Neural cell (in vitro differentiated cells): Measurements from ENCODE around the gene RPL13A. TPM values are rescaled to one million over a fixed set of nuclear protein-coding genes. Genes with fewer than 3 reads are reported as not detected.

Experiments
- H2AFZ ChIP-seq: fragments of 200-600, 300-800 bp; sonication (generic), shearing (Covaris generic); 2 replicates; pipeline ENCODE4 v1.6.0; 2014; ENCODE audit warnings: low read depth, mild to moderate bottlenecking, antibody characterized with exemption, low read length, moderate library complexity
- H3F3A ChIP-seq: fragments of 200-600 bp; shearing (Covaris generic); 2 replicates; pipeline ENCODE4 v1.6.1; 2016; ENCODE audit warnings: mild to moderate bottlenecking, moderate library complexity, mixed read lengths, antibody characterized with exemption, low read length; ENCODE audit not compliant: insufficient read depth, poor library complexity, severe bottlenecking
- H3K27ac ChIP-seq: fragments of 200-600, 300-800 bp; sonication (generic), shearing (Covaris generic); 2 replicates; pipeline ENCODE4 v1.5.1; 2014; ENCODE audit warnings: mild to moderate bottlenecking, low read length, moderate library complexity
- H3K27me3 ChIP-seq: fragments of 300-800, 200-600 bp; sonication (generic), shearing (Covaris generic); 2 replicates; pipeline ENCODE4 v1.6.0; 2014; ENCODE audit warnings: mild to moderate bottlenecking, low read depth, low read length, moderate library complexity; ENCODE audit not compliant: insufficient read depth
- H3K36me3 ChIP-seq: fragments of 300-800, 200-600 bp; sonication (generic), shearing (Covaris generic); 2 replicates; pipeline ENCODE4 v1.5.1; 2014; ENCODE audit warnings: mild to moderate bottlenecking, antibody characterized with exemption, low read length, moderate library complexity; ENCODE audit not compliant: insufficient read depth
- H3K4me2 ChIP-seq: fragments of 300-800, 200-600 bp; sonication (generic), shearing (Covaris generic); 2 replicates; pipeline ENCODE4 v1.6.0; 2014; ENCODE audit warnings: mild to moderate bottlenecking, low read length
- H3K4me3 ChIP-seq: fragments of 300-800, 200-600 bp; sonication (generic), shearing (Covaris generic); 2 replicates; pipeline ENCODE4 v1.5.1; 2014; ENCODE audit warnings: mild to moderate bottlenecking, low read length, moderate library complexity
- H3K79me2 ChIP-seq: fragments of 200-600 bp; shearing (Covaris generic); replicated peaks from 2 replicates; pipeline ENCODE4 v1.6.0; 2014; ENCODE audit warnings: mild to moderate bottlenecking, low read length, moderate library complexity; ENCODE audit not compliant: insufficient read depth
- H3K9ac ChIP-seq: fragments of 300-800, 200-600 bp; sonication (generic), shearing (Covaris generic); 2 replicates; pipeline ENCODE4 v1.6.1; 2016; ENCODE audit warnings: mild to moderate bottlenecking, low read length, mixed read lengths
- H3K9me2 ChIP-seq: fragments of 200-600 bp; shearing (Covaris generic); 2 replicates; pipeline ENCODE4 v1.6.1; 2016; ENCODE audit warnings: mild to moderate bottlenecking, low read length, mixed read lengths; ENCODE audit not compliant: insufficient read depth
- H3K9me3 ChIP-seq: fragments of 200-600, 300-800 bp; sonication (generic), shearing (Covaris generic); 2 replicates; pipeline ENCODE4 v1.6.1; 2016; ENCODE audit warnings: mild to moderate bottlenecking, mixed run types, low read length, moderate library complexity, mixed read lengths
- H4K20me1 ChIP-seq: fragments of 200-600 bp; shearing (Covaris generic); 2 replicates; pipeline ENCODE4 v1.6.1; 2016; ENCODE audit warnings: mild to moderate bottlenecking, mixed run types; ENCODE audit not compliant: insufficient read depth
- CTCF ChIP-seq: fragments of 450-650 bp; IDR thresholded peaks from 2 replicates; pipeline ENCODE4 v1.5.1; 2014; ENCODE audit warnings: antibody characterized with exemption, mild to moderate bottlenecking, moderate library complexity; ENCODE audit not compliant: poor library complexity, severe bottlenecking
- EP300 ChIP-seq: fragments of 450-650 bp; conservative IDR thresholded peaks from 2 replicates; pipeline ENCODE4 v1.6.1; 2014; ENCODE audit warnings: antibody characterized with exemption, mild to moderate bottlenecking, moderate library complexity; ENCODE audit not compliant: poor library complexity, severe bottlenecking
- EZH2 ChIP-seq: fragments of 200-600, 300-800 bp; shearing (Covaris generic), sonication (generic); IDR thresholded peaks from 2 replicates; pipeline ENCODE4 v1.6.1; 2014; ENCODE audit warnings: antibody characterized with exemption, low read length, borderline replicate concordance, mild to moderate bottlenecking; ENCODE audit not compliant: insufficient read depth, poor library complexity, severe bottlenecking
- MXI1 ChIP-seq: fragments of 450-650 bp; conservative IDR thresholded peaks from 2 replicates; pipeline ENCODE4 v1.6.1; 2014; ENCODE audit warnings: antibody characterized with exemption, mild to moderate bottlenecking; ENCODE audit not compliant: poor library complexity, severe bottlenecking
- POLR2AphosphoS5 ChIP-seq: IDR thresholded peaks from 2 replicates; pipeline ENCODE4 v1.6.1; 2012
- RAD21 ChIP-seq: fragments of 450-650 bp; conservative IDR thresholded peaks from 2 replicates; pipeline ENCODE4 v1.6.1; 2014; ENCODE audit warnings: antibody characterized with exemption, mild to moderate bottlenecking, moderate library complexity
- REST ChIP-seq: IDR thresholded peaks from 2 replicates; pipeline ENCODE4 v1.6.1; 2012; ENCODE audit warnings: borderline replicate concordance
- SMC3 ChIP-seq: fragments of 450-650 bp; conservative IDR thresholded peaks from 2 replicates; pipeline ENCODE4 v1.6.1; 2014; ENCODE audit warnings: antibody characterized with exemption, mild to moderate bottlenecking, moderate library complexity; ENCODE audit not compliant: poor library complexity
- TAF1 ChIP-seq: IDR thresholded peaks from 2 replicates; pipeline ENCODE4 v1.6.1; 2012; ENCODE audit warnings: low read depth
- polyA plus RNA-seq: library from polyadenylated mRNA; depleted of rRNA; stranded (reverse); fragments of >200 nt; gene quantifications from 2 replicates; pipeline ENCODE4 v1.2.3, GENCODE V29; 2014

The RPL13A gene
- polyA plus RNA-seq, 1 donor from 2014 or later: 2,313 TPM

GRCh38 chr19:49538643-49539042 is 51.2 kb downstream of the RPL13A start:
- Histone ChIP-seq H3K9me3 (no peaks in the 10 kb centered on the region), H3F3A (no peaks in the 10 kb centered on the region), H3K4me2 (no peak overlapping the region), H2AFZ (no peak overlapping the region), H3K9ac (no peak overlapping the region), H3K27me3 (no peaks in the 10 kb centered on the region), H3K79me2 (no peaks in the 10 kb centered on the region), H4K20me1 (no peaks in the 10 kb centered on the region), H3K4me3 (no peak overlapping the region), H3K9me2 (no peaks in the 10 kb centered on the region), H3K36me3 (no peaks in the 10 kb centered on the region), H3K27ac (no peak overlapping the region)
- TF ChIP-seq POLR2AphosphoS5 (no peak), CTCF (no peak), TAF1 (no peak), EP300 (no peak), RAD21 (no peak), MXI1 (no peak), REST (no peak), SMC3 (no peak), EZH2 (no peak)

- Histone ChIP-seq H3K36me3 (no peaks in the 10 kb centered on the region), H3K4me3 (no peak overlapping the region), H3K9me3 (no peaks in the 10 kb centered on the region), H3K27ac (no peak overlapping the region), H2AFZ (no peak overlapping the region), H3K4me2 (no peak overlapping the region), H3K9me2 (no peaks in the 10 kb centered on the region), H4K20me1 (no peaks in the 10 kb centered on the region), H3K79me2 (no peaks in the 10 kb centered on the region), H3F3A (no peaks in the 10 kb centered on the region), H3K27me3 (no peaks in the 10 kb centered on the region), H3K9ac (no peak overlapping the region)
- TF ChIP-seq TAF1: no peak
- TF ChIP-seq CTCF: no peak
- TF ChIP-seq REST: no peak
- TF ChIP-seq EZH2: no peak
- no peak for TF ChIP-seq RAD21
- no peak for TF ChIP-seq MXI1
- no peak for TF ChIP-seq SMC3
- TF ChIP-seq EP300: no peak
- TF ChIP-seq POLR2AphosphoS5: no peak
These were observed 52.0 kb downstream of the RPL13A start for GRCh38 chr19:49539192-49539952.
